GM19467 (cell line): Measurements from ENCODE around the gene MED20.

Experiments used
- ATAC-seq: cut with Tn5 transposase; IDR thresholded peaks from one replicate; pipeline ENCODE4 v1.9.1; 2021; ENCODE audit warnings: mild to moderate bottlenecking, moderate library complexity; ENCODE audit not compliant: unreplicated experiment

The MED20 gene

DNA sequence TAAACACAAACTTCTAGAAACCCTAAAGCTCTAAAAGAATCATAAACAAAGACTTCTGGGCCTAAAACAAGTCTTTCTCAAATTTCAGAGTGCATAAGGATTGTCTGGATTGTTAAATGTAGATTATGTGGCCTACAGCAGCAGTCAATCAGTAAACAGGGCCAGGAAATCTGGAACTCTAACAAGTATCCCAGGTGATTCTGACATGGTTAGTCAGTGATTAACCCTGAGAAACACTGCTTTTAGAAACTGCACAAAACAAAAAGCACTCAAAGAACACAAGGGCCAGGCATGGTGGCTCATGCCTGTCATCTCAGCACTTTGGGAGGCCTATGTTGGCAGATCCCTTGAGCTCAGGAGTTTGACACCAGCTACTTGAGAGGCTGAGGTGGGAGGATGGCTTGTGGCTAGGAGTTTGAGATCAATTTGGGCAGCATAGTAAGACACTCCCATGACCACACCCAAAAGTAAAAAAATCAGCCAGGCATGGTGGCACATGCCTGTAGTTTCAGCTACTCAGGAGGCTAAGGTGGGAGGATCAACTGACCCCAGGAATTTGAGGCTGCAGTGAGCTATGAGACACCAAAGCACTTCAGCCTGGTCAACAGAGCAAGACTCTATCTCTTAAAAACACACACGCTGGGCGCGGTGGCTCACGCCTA lies 5.9 kb downstream of the MED20 start:
- no peak for ATAC-seq

DNA sequence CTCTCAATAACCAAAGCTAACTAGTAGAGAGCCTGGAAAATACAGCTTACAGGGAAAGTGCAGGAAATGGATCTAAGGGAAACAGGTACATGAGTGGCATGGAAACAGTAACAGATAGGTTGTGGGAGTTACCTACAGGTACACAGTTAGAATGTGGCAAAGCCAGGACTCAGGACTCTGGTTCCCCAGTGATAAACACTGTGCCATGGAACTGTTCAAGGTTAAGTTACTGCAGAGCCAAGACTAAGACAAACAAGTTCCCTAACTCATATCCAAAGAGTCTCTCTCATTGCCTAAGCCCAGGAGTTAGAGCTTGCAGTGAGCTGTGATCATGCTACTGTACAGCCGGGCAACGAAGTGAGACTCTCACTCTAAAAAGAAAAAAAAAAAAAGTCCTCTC lies 6.6 kb downstream of the MED20 start:
- no peak for ATAC-seq

DNA sequence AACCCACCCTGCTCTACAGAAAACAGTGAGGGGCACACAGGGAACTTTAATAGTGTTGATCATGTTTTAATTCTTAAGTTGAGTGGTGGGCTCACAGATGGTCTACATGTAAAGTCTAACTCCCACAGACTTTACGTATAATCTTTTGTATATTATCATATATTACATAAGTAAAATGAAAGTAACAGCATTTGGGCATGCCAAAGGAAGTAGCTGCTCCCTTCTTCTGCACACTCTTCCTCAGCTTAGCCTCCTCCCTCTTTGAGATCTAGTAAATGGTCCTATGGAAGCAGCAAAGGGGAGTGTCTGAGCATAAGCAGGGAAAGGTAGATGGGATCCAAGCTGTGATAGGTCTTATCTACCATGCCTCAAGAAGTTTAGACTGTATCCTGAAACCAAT lies 11.2 kb downstream of the MED20 start:
- ATAC-seq: no peak

DNA sequence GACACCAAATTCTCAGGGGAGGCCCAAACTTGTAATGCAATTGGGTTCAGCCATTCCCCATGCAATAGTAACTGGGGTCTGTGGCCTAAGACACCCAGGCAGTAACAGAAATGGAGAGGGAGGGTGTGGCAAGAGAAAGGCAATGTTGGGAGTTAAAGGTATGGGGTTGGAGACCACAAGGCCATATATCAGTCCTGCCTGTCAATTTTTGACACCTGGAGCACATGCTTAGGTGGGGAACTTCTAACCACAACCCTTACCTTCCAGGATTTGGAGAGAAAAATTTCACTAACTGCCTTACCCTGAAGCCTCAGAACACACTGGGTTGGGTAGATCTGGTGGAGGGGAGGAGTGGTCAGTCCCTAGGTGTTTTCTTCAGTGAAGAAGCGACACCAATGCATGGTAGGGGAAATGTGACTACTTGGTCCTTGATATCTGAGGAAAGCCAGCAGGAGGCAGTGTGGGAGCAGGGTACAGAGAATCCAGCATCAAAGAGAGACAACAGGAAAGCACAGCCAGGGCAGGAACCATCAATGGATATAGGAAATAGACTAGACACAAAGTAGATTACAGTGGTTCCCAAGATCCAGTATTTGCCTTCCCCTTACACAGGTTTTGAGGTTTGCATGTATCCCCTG lies 18.9 kb downstream of the MED20 start:
- no peak for ATAC-seq

DNA sequence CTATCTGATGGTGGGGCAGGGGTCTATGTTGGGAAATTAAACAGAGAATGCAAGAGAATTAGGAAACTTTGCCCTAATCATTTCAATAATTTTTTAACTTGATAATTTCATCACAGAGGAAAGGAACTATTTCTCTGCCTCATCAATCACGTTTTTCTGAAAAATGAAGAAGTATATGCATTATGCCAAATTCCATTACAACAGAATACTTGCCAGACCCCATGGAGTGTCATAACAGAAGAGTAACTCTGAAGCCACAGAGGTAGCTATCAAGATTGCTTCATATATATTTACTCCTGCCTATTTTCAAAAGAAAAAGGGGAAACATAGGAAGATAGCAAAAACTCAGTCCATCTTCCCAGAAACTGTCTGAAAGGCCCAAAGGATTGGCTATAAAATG lies 20.1 kb downstream of the MED20 start:
- ATAC-seq: no peak

DNA sequence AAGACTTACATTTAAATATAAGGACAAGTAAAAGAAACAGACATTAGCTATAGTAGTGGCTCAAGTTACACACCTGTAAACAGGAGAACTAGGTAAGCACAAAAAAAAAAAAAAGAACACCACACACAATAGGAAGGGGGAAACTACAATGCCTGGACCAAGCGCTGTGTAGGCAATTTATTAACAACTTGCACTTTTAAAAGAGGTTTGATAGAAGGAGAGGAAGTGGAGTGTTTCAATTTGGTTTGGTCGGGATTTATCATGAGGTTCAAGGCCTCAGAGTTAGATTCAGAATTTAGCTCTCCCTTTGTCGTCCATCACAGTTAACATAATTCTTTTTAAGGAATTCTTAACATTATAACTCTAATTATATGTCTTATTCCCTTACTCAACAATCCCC lies 24.7 kb downstream of the MED20 start:
- ATAC-seq: no peak

DNA sequence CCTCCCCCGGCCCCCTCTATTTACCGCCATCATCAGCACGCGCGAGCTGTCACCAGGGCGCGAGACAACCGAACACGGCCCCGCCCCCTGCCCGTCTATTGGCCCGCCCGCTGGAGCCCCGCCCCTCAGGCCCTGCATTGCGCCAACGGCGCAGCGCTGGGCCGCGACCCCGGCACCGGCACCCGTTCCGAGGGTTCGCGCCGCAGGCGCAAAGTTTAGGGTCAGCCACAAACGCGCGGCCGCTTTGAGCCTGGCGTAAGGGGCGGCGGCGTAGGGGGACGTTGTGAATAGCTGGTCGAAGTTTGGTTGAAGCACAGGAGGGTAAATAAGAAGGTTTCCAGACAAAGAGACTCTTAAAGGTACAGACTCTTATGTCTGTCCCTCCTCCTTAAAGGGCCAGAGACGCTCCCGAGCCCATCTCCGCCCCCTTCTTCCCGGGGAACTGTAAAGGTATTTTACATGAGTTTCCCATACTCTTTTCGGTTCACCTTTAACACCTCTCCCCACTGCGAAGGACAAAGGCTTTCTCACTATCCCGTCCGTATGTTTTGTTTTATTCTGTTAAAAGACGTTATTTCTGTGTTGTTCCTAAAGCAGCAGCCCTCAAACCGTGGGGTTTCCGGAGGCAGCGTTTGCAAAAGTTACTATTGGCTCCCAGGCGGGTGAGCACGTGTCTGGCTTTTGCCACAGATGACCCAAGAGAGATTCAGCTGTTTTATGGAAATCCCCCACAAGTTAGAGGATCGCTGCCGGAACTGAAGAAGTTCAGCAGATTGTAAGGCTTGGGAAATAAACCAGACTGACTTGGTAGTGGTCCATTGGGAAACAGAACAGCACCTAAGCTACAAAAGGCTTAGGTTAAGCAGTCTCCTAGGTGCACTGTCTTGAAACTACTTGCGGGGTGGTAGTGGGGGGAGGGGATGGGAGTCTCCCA lies 25.4 kb downstream of the MED20 start, which contains the start of gene USP49:
Gene USP49 (minus strand): TSS at position 76 of the 934 bp plus-strand sequence. CDS start 88,392 bp downstream, outside the sequence.
- ATAC-seq: peak; percentile 70

DNA sequence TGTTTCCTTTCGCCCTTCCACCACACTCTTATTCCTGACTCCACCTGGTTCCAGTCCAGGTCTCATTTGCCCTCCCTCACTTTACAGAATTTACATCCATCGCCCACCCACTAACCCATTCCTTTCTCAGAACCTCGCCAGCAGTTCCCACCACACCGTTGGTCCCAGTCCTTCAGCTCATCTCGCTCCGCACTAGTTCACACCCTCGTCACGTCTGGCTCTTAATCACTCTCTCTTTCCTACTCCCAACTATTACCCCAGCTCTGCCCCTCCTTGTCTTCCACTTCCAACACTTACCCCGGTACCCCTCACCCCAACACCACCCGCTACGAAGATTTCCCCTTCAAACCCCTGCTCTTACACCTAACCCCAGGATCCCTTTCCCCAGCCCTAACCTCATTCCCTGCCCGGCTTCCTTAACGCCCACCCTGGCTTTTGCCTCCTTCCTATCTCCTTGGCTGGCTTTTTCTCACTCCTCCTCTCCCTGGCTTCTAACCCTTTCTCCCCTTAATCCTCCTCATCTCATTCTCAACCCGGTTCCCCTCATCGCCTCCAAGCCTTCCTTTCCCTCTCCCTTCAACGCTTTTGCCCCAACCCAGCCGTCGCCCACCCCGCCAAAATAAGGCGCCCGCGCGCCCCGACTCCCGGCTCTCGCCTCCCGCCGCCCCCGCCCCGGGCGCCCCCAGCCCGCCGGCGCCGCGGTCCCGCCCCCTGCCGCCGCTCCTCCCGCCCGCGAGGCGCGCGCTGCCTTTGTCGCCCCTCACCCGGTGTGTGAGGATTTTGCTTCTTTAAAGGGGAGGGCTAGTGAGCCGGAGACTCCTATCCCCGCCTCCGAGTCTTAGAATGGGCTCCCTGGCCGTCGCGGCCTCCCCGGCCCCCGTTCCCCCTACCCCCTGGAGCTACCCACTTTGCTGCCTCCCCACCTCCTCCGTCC lies 26.3 kb downstream of the MED20 start:
- ATAC-seq: peak; percentile 8

DNA sequence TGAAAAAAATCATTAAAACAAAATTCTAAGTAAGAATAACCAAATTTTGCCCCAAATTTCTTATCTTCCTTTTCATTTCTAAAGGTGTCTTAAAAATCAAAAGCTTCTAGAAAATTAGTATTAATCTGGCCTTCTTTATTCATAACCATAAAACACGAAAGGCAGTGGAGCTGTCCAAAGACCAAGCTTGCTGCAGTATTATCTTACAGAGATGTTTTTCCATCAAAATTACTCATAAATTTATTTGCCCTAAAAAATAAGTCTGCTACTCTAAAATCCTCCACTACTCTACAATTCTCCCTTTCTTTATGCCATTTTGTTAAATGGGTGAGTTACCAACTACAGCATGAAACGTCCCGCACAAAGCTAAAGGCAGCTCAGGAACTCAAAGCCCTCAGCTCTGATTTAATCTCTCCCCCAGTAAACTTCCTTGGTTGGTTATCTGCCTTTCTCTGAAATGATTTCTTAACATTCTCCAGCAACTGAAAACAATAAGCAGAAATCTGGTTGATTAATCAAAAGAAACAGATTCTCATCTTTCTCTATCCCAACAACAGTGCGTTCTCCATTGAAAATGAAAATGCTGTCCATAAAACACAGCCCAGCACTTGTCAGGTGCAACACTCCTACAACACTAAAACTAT lies 27.9 kb downstream of the MED20 start:
- no peak for ATAC-seq

DNA sequence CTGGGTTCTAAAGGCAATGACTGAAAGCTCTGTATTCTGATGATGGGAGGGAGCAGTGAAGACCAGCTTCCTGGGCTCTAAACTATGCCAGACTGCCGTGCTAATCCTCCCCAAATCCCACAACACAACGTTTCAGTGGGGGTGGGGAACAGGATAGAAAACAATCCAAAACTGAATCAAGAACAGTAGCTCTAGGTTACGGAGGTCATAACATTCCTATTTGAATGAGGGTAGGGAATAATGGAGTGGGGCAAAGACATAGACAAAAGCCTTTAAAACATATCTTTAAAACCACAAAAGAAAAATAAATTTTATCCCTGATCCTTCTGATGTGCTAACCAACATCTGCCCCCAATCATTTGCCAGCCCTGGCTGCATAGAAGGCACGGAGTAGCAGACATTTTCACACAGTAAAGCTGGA lies 33.6 kb downstream of the MED20 start:
- no peak for ATAC-seq

DNA sequence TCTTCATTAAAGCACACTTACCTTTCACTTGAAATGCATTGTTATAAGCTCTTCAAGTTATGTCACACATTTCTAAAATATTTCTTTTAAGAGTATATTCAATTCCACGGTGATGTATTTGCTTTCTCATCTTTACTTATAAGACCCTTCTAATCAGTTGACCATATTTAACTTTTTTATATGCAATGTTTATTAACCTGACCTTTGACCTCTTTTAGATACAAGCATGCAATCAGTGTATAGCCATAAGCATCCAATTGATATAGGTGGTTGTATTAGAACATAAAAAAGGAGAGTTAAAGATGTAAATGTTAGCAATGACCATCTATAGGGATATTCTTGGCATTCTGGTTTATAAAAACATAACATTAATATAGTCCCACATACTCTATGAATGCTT lies 35.0 kb downstream of the MED20 start:
- ATAC-seq: no peak

DNA sequence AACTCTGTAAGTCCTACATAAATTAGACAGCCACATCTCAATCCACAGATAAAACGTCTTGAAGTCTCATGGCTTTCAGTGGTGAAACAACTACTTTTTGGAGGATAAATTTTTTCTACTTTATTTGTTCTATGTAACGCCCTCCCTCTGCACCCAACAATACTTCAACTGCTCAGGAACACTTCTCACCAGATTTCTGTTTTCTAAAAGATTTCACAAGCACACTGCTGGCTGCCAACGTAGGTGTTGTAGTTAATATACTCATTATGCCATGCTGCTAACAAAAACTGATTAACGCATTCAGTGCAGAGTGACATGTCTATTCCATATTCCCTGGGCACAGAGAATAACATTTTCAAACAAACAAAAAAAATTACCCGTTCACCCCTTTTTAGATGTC lies 36.0 kb downstream of the MED20 start:
- ATAC-seq: no peak

DNA sequence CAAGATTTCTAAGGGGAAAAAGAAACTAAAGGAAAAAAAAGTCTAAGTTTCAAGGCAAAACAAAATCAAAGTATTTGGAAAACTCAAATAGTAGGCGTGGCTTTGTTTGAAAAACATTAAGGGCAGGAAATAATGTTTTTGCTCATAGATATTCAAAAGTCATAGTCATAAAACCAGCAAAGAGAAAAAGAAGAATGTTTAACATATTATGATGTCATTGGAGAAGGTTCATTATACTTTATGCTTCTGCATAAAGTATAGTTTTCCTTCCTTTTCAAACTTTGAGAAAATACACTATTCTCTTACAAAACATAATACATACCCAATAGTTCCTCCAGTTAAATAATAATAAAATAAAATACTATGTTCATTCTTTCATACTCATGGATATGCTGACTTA lies 39.4 kb downstream of the MED20 start:
- ATAC-seq: no peak

DNA sequence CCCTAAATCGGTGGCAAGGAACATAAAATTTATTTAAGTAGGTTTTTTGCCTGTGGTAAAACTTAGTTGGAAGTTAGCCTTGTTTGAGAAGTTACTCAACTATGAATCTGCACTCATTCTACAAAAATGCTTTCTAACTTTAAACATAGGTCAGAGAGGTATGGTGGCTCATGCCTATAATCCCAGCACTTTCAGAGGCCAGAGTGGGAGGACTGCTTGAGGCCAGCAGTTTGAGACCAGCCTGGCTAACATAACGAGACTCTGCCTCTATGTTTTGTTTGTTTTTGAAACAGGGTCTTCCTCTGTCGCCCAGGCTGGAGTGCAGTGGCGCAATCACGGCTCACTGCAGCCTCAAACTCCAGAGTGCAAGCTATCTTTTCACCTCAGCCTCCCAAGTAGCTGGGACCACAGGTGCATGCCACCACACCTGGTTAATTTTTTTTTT lies 42.0 kb downstream of the MED20 start:
- ATAC-seq: no peak

DNA sequence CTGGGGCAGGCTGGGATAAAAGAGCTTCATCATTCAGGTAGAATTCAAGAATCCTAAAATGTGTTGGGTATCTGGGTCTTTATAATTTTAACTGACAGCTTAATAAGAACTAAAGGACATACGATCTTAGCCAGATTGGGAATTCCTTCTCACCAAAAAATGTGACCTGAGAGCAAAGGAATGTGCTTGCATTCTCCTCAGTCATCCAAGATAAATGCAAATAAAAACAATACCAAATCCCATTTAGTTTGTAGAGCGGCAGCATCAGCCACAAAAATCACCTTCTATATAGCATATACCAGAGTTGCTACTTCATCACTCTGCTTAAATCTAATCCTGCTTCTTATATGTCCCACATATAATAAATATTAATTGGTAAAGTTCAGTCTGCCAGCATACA lies 42.7 kb downstream of the MED20 start:
- no peak for ATAC-seq

DNA sequence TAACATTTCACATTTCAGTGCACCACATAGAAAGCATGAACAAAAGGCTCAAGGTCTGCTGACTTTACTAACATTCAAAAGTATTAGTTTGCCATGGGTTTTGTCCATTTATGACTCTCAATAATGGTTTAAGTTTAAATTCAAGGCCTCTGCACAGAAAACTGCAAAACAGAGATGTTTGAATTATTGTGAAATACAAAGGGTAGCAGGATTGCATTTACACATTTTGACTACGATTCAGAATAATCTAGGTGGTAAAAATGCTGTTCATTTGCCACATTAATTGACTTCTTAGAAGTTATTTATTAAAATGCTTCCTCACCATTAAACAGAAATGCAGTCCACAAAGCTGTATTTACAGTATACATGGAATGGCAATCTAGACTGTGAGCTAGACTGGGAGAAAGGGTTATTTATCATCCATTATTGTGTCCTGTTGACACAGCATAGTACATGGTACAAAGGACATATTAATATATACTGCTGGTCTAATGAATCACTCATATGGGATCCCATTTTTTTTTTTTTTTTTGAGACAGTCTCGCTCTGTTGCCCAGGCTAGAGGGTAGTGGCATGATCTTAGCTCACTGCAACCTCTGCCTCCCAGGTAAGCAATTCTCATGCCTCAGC lies 43.8 kb downstream of the MED20 start:
- ATAC-seq: no peak

DNA sequence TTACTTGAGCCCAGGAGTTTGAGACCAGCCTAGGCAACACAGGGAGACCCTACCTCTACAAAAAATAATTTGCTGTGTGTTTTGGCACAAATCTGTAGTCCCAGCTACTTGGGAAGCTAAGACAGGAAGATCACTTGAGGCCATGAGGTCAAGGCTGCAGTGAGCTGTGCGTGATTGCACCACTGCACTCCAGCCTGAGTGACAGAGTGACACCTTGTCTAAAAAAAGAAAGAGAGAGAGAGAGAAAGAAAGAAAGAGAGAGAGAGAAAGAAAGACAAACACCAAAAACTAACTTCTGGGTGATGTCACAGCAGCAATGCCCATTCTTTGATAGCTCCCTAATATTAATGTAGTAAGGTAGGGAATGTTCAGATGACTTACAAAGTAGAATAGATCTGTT lies 46.2 kb downstream of the MED20 start:
- no peak for ATAC-seq

DNA sequence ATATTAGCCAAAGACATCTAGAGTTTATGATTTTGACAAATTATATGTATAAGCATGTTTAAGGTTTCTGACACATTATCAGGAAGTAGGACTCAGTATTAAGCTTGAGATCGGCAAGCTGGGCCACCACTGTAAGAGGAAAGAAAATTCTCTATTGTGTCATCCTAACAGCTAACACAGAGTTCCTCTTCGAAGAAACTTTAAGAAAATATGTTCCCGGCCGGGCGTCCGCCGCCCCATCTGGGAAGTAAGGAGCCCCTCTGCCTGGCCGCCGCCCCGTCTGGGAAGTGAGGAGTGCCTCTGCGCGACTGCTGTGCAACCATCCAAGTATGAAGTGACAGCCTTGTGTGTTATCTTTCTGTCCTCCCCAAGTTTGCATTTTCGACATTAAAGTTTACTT lies 48.8 kb downstream of the MED20 start:
- ATAC-seq: no peak

DNA sequence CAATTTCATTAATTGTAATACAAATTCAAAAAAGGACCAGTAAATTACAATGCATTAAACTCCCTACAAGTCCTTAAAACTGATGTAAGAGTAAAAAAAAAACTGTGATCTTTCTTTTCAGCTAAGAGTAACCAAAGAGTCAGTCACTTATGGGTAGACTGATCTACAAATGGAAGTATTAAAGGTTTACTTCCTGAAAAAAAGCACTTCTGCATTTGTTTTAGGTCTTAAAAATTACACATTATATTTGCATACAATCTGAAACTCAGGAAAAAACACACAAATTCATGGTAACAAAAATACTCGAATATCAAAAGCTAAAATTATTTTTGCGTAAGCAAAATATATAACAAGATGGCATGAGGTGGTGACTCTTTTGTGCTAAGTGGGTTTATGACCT lies 49.2 kb downstream of the MED20 start:
- no peak for ATAC-seq

DNA sequence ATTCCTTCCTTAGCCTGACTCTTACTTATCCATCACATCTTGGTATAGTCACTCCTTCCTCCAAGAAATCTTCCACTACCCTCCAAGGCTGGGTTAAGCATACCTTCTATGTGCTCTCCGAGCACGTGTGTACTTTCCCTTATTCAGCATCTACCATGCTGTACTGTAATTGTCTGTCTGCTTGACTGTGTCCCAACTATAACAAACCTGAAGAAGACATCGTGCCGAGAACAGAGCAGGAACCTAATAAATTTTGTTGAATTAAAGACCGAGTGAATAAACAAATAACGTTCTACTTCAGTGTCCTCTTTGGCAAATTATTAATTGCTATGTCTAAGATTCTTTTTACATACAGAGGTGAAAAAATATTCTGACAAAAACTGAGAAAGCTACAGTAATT lies 61.6 kb downstream of the MED20 start:
- ATAC-seq: no peak
